Islet precursor cell (in vitro differentiated cells): ENCODE data around the gene MPST.
A peak's percentile ranks its signal among the peaks of the same experiment; 100 is the strongest.

Experiments used
- DNase-seq: peaks from one replicate; pipeline ENCODE4 v3.0.0-alpha.2; 2018

Gene MPST

GRCh38 chr22:37023743-37024338, 4.3 kb downstream of the MPST start:
- DNase-seq = no peak

GRCh38 chr22:37024339-37025157, 5.0 kb downstream of the MPST start:
- DNase-seq = no peak

- no peak for DNase-seq
Observed at GRCh38 chr22:37025500-37026070, 6.0 kb downstream of the MPST start.

GRCh38 chr22:37026325-37026724, 6.8 kb downstream of the MPST start:
- no peak for DNase-seq

- no peak for DNase-seq
Observed at GRCh38 chr22:37027556-37027955, 8.0 kb downstream of the MPST start.

- no peak for DNase-seq
Observed at GRCh38 chr22:37028692-37029674, 9.4 kb downstream of the MPST start.

GRCh38 chr22:37030560-37031281, 11.2 kb downstream of the MPST start:
- no peak for DNase-seq

GRCh38 chr22:37032134-37032534, 12.6 kb downstream of the MPST start:
- no peak for DNase-seq

GRCh38 chr22:37032535-37033460, 13.3 kb downstream of the MPST start:
- DNase-seq = peak; percentile 69

GRCh38 chr22:37033605-37034430, 14.3 kb downstream of the MPST start:
- no peak for DNase-seq

- no peak for DNase-seq
Observed at GRCh38 chr22:37036655-37037377, 17.3 kb downstream of the MPST start.

- DNase-seq = no peak
Observed at GRCh38 chr22:37037669-37038068, 18.1 kb downstream of the MPST start.

GRCh38 chr22:37039466-37039865, 19.9 kb downstream of the MPST start:
- no peak for DNase-seq

GRCh38 chr22:37043209-37043827, 23.8 kb downstream of the MPST start:
- DNase-seq = no peak

- peak; percentile 90 for DNase-seq
Observed at GRCh38 chr22:37043828-37044538, 24.4 kb downstream of the MPST start.

GRCh38 chr22:37044634-37045625, 25.4 kb downstream of the MPST start:
- no peak for DNase-seq

GRCh38 chr22:37045958-37046357, 26.4 kb downstream of the MPST start:
- no peak for DNase-seq
